ENCODE data around the gene HOXA13. TPM values are rescaled to one million over a fixed set of nuclear protein-coding genes. Genes with fewer than 3 reads are reported as not detected.

The HOXA13 gene
- total RNA-seq, 1 donor from 2014 or later: 14.5 TPM

DNA sequence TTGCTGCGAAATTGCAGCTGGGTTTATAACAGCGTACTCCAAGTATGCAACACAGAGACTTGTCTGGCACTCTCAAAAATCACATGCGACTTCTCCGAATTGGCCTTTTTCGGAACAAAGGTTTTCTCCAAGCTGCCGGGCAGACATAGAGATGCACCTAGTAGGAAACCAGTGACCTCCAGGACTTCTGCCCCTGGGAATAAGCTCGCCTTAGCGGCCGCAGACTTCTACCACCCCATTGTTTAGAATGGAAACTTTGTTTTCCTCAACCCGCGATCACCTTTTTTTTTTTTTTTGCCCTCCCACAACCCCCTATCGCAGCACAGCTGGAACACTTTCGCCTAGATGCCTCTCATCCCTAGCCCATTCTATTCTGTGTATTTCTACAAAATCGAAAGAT is 20.9 kb downstream of the HOXA13 start:
- H3K9me3 ChIP-seq: no peaks in the 10 kb centered on the region
- no peaks in the 10 kb centered on the region for H3K27me3 ChIP-seq
- intact Hi-C loops (cut with DNase I): no loop called here
- TF ChIP-seq, protein P1, sequence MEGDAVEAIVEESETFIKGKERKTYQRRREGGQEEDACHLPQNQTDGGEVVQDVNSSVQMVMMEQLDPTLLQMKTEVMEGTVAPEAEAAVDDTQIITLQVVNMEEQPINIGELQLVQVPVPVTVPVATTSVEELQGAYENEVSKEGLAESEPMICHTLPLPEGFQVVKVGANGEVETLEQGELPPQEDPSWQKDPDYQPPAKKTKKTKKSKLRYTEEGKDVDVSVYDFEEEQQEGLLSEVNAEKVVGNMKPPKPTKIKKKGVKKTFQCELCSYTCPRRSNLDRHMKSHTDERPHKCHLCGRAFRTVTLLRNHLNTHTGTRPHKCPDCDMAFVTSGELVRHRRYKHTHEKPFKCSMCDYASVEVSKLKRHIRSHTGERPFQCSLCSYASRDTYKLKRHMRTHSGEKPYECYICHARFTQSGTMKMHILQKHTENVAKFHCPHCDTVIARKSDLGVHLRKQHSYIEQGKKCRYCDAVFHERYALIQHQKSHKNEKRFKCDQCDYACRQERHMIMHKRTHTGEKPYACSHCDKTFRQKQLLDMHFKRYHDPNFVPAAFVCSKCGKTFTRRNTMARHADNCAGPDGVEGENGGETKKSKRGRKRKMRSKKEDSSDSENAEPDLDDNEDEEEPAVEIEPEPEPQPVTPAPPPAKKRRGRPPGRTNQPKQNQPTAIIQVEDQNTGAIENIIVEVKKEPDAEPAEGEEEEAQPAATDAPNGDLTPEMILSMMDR (IDR thresholded peaks at IDR 0.05): no peak
- TF ChIP-seq POLR2A (IDR thresholded peaks at IDR 0.05) (no peak), POLR2AphosphoS5 (IDR thresholded peaks at IDR 0.05; ENCODE audit: insufficient read depth in 1 of 2, low read depth in 1 of 2) (no peak)
- peaks cover 73% of the 10 kb centered on the region for H3K4me1 ChIP-seq
- peak overlapping the region; percentile 56 to 64 for H3K4me3 ChIP-seq
- no peaks in the 10 kb centered on the region for H3K36me3 ChIP-seq
- DNase-seq (ENCODE audit: extremely low spot score in 2 of 2): no peak
- H3K27ac ChIP-seq: peak overlapping the region; percentile 99

DNA sequence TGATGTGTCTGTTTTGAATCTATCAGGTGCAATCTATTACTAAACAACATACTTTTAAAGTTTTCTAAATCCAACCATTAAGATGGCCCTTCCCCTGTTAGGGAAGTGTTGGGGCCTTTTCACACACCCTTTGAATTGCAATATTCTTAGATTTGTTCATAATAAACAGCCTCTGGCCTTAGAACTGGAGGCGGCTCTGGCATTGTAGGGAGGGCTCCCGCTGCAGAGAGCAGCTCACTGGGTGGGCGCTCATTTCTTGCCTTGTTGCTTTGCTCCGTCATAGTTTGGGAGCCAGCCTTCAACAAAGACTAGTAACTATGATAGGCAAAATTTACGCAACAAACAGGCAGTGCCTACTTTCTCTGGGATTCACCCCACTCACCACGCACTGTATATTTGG is 21.5 kb downstream of the HOXA13 start:
- Histone ChIP-seq H3K4me1 (peaks cover 68% of the 10 kb centered on the region), H3K9me3 (no peaks in the 10 kb centered on the region), H3K36me3 (no peaks in the 10 kb centered on the region), H3K27ac (peak overlapping the region; percentile 99), H3K27me3 (no peaks in the 10 kb centered on the region), H3K4me3 (peak overlapping the region; percentile 56 to 64)
- intact Hi-C loops (cut with DNase I): no loop called here
- TF ChIP-seq, protein P1 (IDR thresholded peaks at IDR 0.05): no peak
- TF ChIP-seq POLR2AphosphoS5 (IDR thresholded peaks at IDR 0.05; ENCODE audit: insufficient read depth in 1 of 2, low read depth in 1 of 2): peak in 1 of 2 donors; percentile 7
- TF ChIP-seq POLR2A (IDR thresholded peaks at IDR 0.05): no peak
- DNase-seq (ENCODE audit: extremely low spot score in 2 of 2): no peak

DNA sequence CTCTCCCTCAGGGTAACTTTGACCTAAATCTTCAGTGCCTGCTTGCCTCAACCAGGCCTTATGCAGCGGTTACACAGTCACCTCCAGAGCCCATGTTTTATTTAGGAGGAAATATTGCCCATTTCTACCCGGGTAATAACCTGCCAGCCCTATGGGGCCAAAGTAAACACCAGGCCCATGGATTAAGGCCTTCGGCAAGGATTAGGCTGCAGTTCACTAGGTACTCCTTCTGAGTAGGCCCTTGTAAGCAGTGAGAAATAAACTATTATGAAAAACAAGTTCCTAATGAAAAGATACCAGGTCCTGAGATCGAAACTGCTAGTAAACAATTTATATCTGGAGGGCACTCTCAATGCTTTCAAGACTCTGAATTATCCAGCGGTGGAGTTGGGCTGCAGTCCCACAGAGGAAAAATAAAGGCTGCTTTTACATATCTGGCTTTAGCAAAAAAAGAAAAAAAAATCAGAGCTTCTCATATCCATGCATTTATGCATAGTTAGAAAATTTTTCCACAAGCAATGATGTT is 22.0 kb downstream of the HOXA13 start:
- H3K4me3 ChIP-seq: peak overlapping the region; percentile 56 to 64
- intact Hi-C loops (cut with DNase I): no loop called here
- no peak for DNase-seq (ENCODE audit: extremely low spot score in 2 of 2)

DNA sequence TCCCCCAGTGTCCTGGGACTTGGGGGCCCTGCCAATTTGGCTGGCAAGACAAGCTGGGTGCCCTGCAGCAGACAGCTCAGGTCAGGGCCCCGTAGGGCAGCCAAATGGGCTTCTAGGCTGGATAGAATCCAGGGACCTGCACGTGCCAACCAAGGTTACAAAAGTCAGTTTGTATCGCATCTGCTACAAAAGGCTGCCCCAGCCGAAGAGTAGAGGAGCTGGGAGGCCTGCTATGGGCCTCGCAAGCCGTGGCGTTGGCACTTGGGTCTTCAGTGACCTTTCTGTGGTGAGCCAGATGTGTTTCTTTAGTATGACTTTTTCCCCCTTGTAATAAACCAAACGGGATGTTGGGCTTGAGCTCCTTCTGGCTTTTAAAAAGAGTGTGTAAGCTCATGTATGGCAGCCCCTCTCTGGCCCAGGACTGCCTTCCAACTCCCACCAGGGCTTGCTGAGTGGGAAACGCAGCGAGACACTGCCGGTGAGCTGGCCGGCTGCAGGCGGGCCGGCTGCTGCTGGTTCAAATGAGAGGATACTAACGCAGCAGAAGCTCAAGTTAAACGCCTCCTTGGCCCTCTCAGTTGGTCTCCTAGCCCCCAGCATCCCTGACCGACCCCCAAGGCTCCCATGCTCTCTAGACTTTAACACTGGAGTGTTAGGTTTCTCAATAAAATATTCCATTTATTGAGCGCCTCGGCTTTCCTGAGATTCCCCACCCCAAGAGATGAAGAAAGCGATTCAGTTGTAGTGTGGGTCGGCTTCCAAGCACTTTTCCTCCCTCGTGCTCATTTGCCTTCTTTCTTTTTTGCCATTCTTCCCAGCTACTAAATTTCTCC is 22.7 kb downstream of the HOXA13 start:
- peak in 1 of 2 donors; percentile 48 for TF ChIP-seq POLR2AphosphoS5 (IDR thresholded peaks at IDR 0.05; ENCODE audit: insufficient read depth in 1 of 2, low read depth in 1 of 2)
- TF ChIP-seq, protein P1 (IDR thresholded peaks at IDR 0.05): no peak
- Histone ChIP-seq H3K4me3 (peak overlapping the region; percentile 56 to 64), H3K9me3 (no peaks in the 10 kb centered on the region), H3K36me3 (no peaks in the 10 kb centered on the region), H3K27me3 (no peaks in the 10 kb centered on the region), H3K4me1 (peaks cover 66% of the 10 kb centered on the region), H3K27ac (peak overlapping the region; percentile 99)
- DNase-seq (ENCODE audit: extremely low spot score in 2 of 2): no peak
- intact Hi-C loops (cut with DNase I): no loop called here

More for the DNA sequence above, 22.0 kb downstream of the HOXA13 start:
- Histone ChIP-seq H3K27me3 (no peaks in the 10 kb centered on the region), H3K9me3 (no peaks in the 10 kb centered on the region), H3K36me3 (no peaks in the 10 kb centered on the region), H3K27ac (peak overlapping the region; percentile 99), H3K4me1 (peaks cover 66% of the 10 kb centered on the region)
- TF ChIP-seq POLR2A (IDR thresholded peaks at IDR 0.05) (no peak), POLR2AphosphoS5 (IDR thresholded peaks at IDR 0.05; ENCODE audit: insufficient read depth in 1 of 2, low read depth in 1 of 2) (no peak)
- TF ChIP-seq, protein P1 (IDR thresholded peaks at IDR 0.05): no peak

DNA sequence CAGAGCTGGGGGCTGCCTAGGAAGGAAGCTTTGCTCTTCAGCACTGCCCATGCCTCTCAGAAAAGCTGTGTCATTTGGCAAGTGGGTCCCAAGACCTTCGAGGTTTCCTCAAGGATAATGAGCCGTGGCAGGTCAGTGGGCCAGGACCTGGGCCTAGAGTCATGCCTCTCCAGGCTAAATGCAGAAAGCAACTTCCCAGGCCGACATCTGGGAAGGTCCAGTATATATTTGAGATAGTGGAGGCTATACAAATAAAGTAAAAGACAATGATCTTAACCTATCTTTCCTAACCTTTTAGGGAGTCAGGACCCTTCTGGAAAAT is 23.4 kb downstream of the HOXA13 start:
- TF ChIP-seq POLR2AphosphoS5 (IDR thresholded peaks at IDR 0.05; ENCODE audit: insufficient read depth in 1 of 2, low read depth in 1 of 2): no peak
- TF ChIP-seq, protein P1 (IDR thresholded peaks at IDR 0.05): no peak
- no peak for TF ChIP-seq POLR2A (IDR thresholded peaks at IDR 0.05)
- no peak for DNase-seq (ENCODE audit: extremely low spot score in 2 of 2)
- H3K36me3 ChIP-seq: no peaks in the 10 kb centered on the region
- H3K27ac ChIP-seq: peak overlapping the region; percentile 99
- H3K27me3 ChIP-seq: no peaks in the 10 kb centered on the region
- H3K9me3 ChIP-seq: no peaks in the 10 kb centered on the region
- H3K4me1 ChIP-seq: peaks cover 63% of the 10 kb centered on the region
- intact Hi-C loops (cut with DNase I): no loop called here
- H3K4me3 ChIP-seq: peak overlapping the region; percentile 56 to 64

Data from vagina (tissue), 2 donors.